ENCODE results near the gene SEBOX.

DNA sequence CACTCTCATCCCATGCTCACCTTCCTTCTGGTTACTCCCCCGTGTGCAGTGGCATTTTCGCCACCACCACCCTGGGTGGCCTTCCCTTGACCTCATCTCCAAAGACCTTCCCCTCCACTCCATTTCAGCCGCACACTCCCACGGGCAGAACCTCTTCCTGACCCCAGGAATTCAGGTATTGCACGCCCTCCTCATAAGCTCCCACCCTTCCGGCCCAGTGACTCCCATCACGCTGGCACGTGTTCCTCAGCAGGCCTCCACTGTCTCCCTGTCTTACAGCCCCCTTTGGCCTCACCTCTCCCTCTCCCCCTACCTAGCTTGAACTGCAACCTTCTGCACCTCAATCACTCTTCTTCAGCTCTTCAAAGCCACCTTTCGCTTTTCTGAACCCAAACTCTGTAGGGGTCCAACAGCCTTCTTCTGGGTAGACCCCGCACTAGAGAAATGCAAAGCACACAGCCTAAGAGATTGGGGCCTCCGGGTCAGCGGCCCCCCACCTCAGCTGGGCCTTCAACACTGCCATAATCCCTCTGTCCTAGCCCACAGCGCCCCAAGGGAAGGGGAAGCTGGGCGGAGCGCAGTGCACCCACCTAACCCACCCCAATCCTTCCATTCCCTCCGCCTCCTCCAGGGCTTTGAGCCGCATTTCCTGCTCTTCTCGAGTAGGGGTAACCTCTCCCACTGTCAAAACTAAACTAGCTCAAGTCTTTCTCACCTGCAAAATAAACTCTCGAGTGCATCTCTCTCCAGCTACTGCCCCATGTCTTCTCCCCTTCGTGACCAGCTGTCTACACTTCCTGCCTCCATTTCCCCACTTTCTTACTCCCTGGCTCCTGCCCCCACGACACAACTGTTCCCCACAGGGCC, 47.7 kb downstream of the SEBOX start:
- TF ChIP-seq, protein P1, sequence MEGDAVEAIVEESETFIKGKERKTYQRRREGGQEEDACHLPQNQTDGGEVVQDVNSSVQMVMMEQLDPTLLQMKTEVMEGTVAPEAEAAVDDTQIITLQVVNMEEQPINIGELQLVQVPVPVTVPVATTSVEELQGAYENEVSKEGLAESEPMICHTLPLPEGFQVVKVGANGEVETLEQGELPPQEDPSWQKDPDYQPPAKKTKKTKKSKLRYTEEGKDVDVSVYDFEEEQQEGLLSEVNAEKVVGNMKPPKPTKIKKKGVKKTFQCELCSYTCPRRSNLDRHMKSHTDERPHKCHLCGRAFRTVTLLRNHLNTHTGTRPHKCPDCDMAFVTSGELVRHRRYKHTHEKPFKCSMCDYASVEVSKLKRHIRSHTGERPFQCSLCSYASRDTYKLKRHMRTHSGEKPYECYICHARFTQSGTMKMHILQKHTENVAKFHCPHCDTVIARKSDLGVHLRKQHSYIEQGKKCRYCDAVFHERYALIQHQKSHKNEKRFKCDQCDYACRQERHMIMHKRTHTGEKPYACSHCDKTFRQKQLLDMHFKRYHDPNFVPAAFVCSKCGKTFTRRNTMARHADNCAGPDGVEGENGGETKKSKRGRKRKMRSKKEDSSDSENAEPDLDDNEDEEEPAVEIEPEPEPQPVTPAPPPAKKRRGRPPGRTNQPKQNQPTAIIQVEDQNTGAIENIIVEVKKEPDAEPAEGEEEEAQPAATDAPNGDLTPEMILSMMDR (conservative IDR thresholded peaks at IDR 0.05 in 1 of 2, IDR thresholded peaks at IDR 0.05 in 1 of 2; ENCODE audit: low read depth in 1 of 2, low read length in 2 of 2) = no peak
- no peak for TF ChIP-seq EZH2 (IDR thresholded peaks at IDR 0.05; ENCODE audit: low read length, missing control alignments)

All from fibroblast of lung (primary cell).